GM12892 (cell line): ENCODE results near the gene CRTC3.
A peak's percentile ranks its signal among the peaks of the same experiment; 100 is the strongest.
"Not testable (repeated sequence)": the region's sequence is repeated elsewhere in the genome, so short reads cannot be mapped to it uniquely, and the experiment has no call there.

Experiments used
- DNase-seq: peaks from one replicate; pipeline ENCODE4 v3.0.0; 2011; ENCODE audit not compliant: insufficient read length
- FAIRE-seq: peaks from 2 replicates; lab custom pipeline; 2011; peaks lifted over from hg19 to GRCh38; lab: Jason Lieb, UNC
- POLR2A ChIP-seq: IDR thresholded peaks from 2 replicates; pipeline ENCODE4 v1.6.1; 2011; ENCODE audit warnings: low read depth, low read length, control low read depth
- POLR2AphosphoS5 ChIP-seq: IDR thresholded peaks from 2 replicates; pipeline ENCODE4 v1.6.1; 2011; ENCODE audit warnings: low read depth, low read length, control low read depth
- TAF1 ChIP-seq: IDR thresholded peaks from 2 replicates; pipeline ENCODE4 v1.6.1; 2011; ENCODE audit warnings: low read depth, mild to moderate bottlenecking, control low read depth, low read length, borderline replicate concordance

Gene CRTC3

GRCh38 chr15:90665288-90666134 is 135.8 kb downstream of the CRTC3 start:
- FAIRE-seq = peak; percentile 81
- DNase-seq = peak; percentile 68

GRCh38 chr15:90666135-90666909 is 136.6 kb downstream of the CRTC3 start:
- peak; percentile 51; the same call in 1 of the 2 replicates for TF ChIP-seq POLR2A
- TF ChIP-seq TAF1 = no peak
- 0 out of 2 replicates have a peak, but pooled peaks have one; percentile 22 for TF ChIP-seq POLR2AphosphoS5
- no peak for DNase-seq
- peak; percentile 27 for FAIRE-seq

More at GRCh38 chr15:90665288-90666134, 135.8 kb downstream of the CRTC3 start:
- TF ChIP-seq POLR2AphosphoS5 (peak; percentile 49; the same call in 1 of the 2 replicates), POLR2A (0 out of 2 replicates have a peak, but pooled peaks have one; percentile 10), TAF1 (peak; percentile 94)

GRCh38 chr15:90667073-90667754 is 137.5 kb downstream of the CRTC3 start:
- FAIRE-seq = peak; percentile 54
- DNase-seq = no peak
- TF ChIP-seq POLR2AphosphoS5 (no peak), POLR2A (peak; percentile 2; the same call in 1 of the 2 replicates), TAF1 (no peak)

GRCh38 chr15:90667755-90668345 is 138.1 kb downstream of the CRTC3 start:
- FAIRE-seq, DNase-seq: not testable (repeated sequence)

GRCh38 chr15:90670631-90671030 is 140.9 kb downstream of the CRTC3 start:
- FAIRE-seq, DNase-seq: not testable (repeated sequence)

GRCh38 chr15:90671216-90671615 is 141.5 kb downstream of the CRTC3 start:
- no peak for FAIRE-seq
- TF ChIP-seq POLR2AphosphoS5 (no peak), TAF1 (no peak), POLR2A (no peak)
- no peak for DNase-seq

- DNase-seq, FAIRE-seq: not testable (repeated sequence)
These were observed 143.6 kb downstream of the CRTC3 start for GRCh38 chr15:90673357-90673756.

- no peak for DNase-seq
- TF ChIP-seq TAF1 = no peak
- no peak for TF ChIP-seq POLR2A
- no peak for TF ChIP-seq POLR2AphosphoS5
- no peak for FAIRE-seq
These were observed 144.8 kb downstream of the CRTC3 start for GRCh38 chr15:90674476-90674875.

GRCh38 chr15:90675464-90675863 is 145.7 kb downstream of the CRTC3 start:
- no peak for TF ChIP-seq POLR2AphosphoS5
- TF ChIP-seq POLR2A = no peak
- TF ChIP-seq TAF1 = no peak
- FAIRE-seq = no peak
- DNase-seq = no peak

GRCh38 chr15:90677807-90678790 is 148.4 kb downstream of the CRTC3 start:
- no peak for DNase-seq
- no peak for FAIRE-seq
- TF ChIP-seq TAF1 (no peak), POLR2A (no peak), POLR2AphosphoS5 (no peak)

GRCh38 chr15:90679959-90680358 is 150.2 kb downstream of the CRTC3 start:
- DNase-seq = no peak
- TF ChIP-seq POLR2A = no peak
- TF ChIP-seq TAF1 = no peak
- no peak for TF ChIP-seq POLR2AphosphoS5
- no peak for FAIRE-seq
